PC-9 (cell line): ENCODE data around the gene WDR43. TPM values are rescaled to one million over a fixed set of nuclear protein-coding genes. Genes with fewer than 3 reads are reported as not detected.

Source experiments
- BruUV-seq: library from RNA; stranded (reverse); fragments of 400-500 nt; replicated peaks from 2 replicates; lab custom pipeline; 2021; lab: Mats Ljungman, UMichigan
- CTCF ChIA-PET: fragments of 300-600 bp; sonication (Branson Sonifier 250); formaldehyde crosslinking; loops from one replicate; lab custom pipeline; 2022; ENCODE audit warnings: antibody characterized with exemption; lab: Charles Lee
- POLR2A ChIA-PET: fragments of 300-600 bp; sonication (Branson Sonifier 250); formaldehyde crosslinking; loops from one replicate; lab custom pipeline; 2022; ENCODE audit warnings: antibody characterized with exemption; ENCODE audit not compliant: unreplicated experiment; lab: Charles Lee
- DNase-seq, 2 experiments: peaks; one replicate each; pipeline versions ENCODE4 v3.0.0 to v3.0.0-alpha.2; 2015 to 2022; ENCODE audit warnings: mixed read lengths in 1 of 2
- H2AFZ ChIP-seq: fragments of 200-600 bp; sonication (generic); 2 replicates; pipeline ENCODE4 v1.8.1; 2017; ENCODE audit warnings: antibody characterized with exemption
- H3F3A ChIP-seq: fragments of 200-600 bp; sonication (generic); 2 replicates; pipeline ENCODE4 v1.8.1; 2017; ENCODE audit warnings: antibody characterized with exemption, mild to moderate bottlenecking, low read depth; ENCODE audit not compliant: insufficient read depth
- H3K27ac ChIP-seq: fragments of 200-600 bp; sonication (generic); 2 replicates; pipeline ENCODE4 v1.6.1; 2016; ENCODE audit warnings: mixed run types
- H3K27me3 ChIP-seq: fragments of 200-600 bp; sonication (generic); 2 replicates; pipeline ENCODE4 v1.6.1; 2016; ENCODE audit warnings: low read depth, mixed run types; ENCODE audit not compliant: insufficient read depth
- H3K36me3 ChIP-seq: fragments of 200-600 bp; sonication (generic); 2 replicates; pipeline ENCODE4 v1.6.1; 2016; ENCODE audit warnings: low read depth, mixed run types
- H3K4me1 ChIP-seq: fragments of 200-600 bp; sonication (generic); replicated peaks from 2 replicates; pipeline ENCODE4 v1.6.1; 2016; ENCODE audit warnings: mixed run types; ENCODE audit not compliant: insufficient read depth
- H3K4me2 ChIP-seq: fragments of 200-600 bp; sonication (generic); 2 replicates; pipeline ENCODE4 v1.6.1; 2017; ENCODE audit warnings: mixed run types
- H3K4me3 ChIP-seq: fragments of 200-600 bp; sonication (generic); 2 replicates; pipeline ENCODE4 v1.6.1; 2016; ENCODE audit warnings: mixed run types
- H3K79me2 ChIP-seq: fragments of 200-600 bp; sonication (generic); 2 replicates; pipeline ENCODE4 v1.6.1; 2017; ENCODE audit warnings: low read depth, mixed run types
- H3K9me2 ChIP-seq: fragments of 200-600 bp; sonication (generic); 2 replicates; pipeline ENCODE4 v1.8.1; 2017; ENCODE audit warnings: mild to moderate bottlenecking; ENCODE audit not compliant: insufficient read depth
- H3K9me3 ChIP-seq: fragments of 200-600 bp; sonication (generic); 2 replicates; pipeline ENCODE4 v1.8.1; 2016; ENCODE audit warnings: low read depth; ENCODE audit not compliant: insufficient read depth
- H4K20me1 ChIP-seq: fragments of 200-600 bp; sonication (generic); 2 replicates; pipeline ENCODE4 v1.8.1; 2017; ENCODE audit not compliant: insufficient read depth
- CTCF ChIP-seq: fragments of 200-600 bp; sonication (generic); conservative IDR thresholded peaks from 2 replicates; pipeline ENCODE4 v1.6.1; 2017; ENCODE audit warnings: mixed run types, antibody characterized with exemption, mild to moderate bottlenecking, moderate library complexity
- EZH2 ChIP-seq: fragments of 200-600 bp; sonication (generic); IDR thresholded peaks from 2 replicates; pipeline ENCODE4 v1.8.0; 2017; ENCODE audit warnings: antibody characterized with exemption, low read depth
- intact Hi-C: fragments of 100-400 bp; cut with micrococcal nuclease; formaldehyde crosslinking; loops from one replicate; pipeline ENCODE4 v1.10.0; 2022; ENCODE audit not compliant: unreplicated experiment
- total RNA-seq: library from RNA; stranded (reverse); gene quantifications from 2 replicates; pipeline ENCODE4 v1.2.3, GENCODE V29; 2021

The WDR43 gene
- total RNA-seq, 1 experiment from 2014 or later: 57.9 TPM

DNA sequence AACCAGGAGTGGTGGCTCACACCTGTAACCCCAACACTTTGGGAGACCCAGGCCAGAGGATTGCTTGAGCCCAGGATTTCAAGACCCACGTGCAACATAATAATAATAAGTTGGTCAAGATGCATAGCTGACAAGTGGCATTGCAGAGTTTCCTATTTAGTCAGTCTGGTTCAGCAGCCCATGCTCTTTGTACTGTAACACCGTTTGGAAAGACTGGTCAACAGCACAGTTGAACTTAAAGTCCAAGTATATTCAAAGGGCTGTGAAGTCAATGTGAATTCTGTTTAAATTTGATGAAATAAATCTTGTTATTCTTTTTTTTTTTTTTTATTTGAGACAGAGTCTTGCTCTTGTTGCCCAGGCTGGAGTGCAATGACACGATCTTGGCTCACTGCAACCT is 22.8 kb upstream of the WDR43 start:
- H3K27me3 ChIP-seq: no peaks in the 10 kb centered on the region
- peaks cover 16% of the 10 kb centered on the region for H3K4me1 ChIP-seq
- no peaks in the 10 kb centered on the region for H3K9me2 ChIP-seq
- H3K79me2 ChIP-seq: peaks cover 35% of the 10 kb centered on the region
- no peaks in the 10 kb centered on the region for H3K9me3 ChIP-seq
- H2AFZ ChIP-seq: no peak overlapping the region
- intact Hi-C loops: no loop called here
- no peak overlapping the region for H3K4me2 ChIP-seq
- DNase-seq: no peak
- TF ChIP-seq EZH2 (no peak), CTCF (no peak)
- no TSS peak for BruUV-seq
- no peaks in the 10 kb centered on the region for H4K20me1 ChIP-seq
- H3F3A ChIP-seq: 0 out of 2 replicates have a peak, but pooled peaks cover 4% of the 10 kb centered on the region
- POLR2A ChIA-PET: interaction anchor here (0.9 kb wide), 1 partner anchor 1101 kb away, joined by 10 read pairs; no protein-coding TSS in a partner anchor
- H3K4me3 ChIP-seq: no peak overlapping the region
- H3K36me3 ChIP-seq: no peaks in the 10 kb centered on the region
- no peak overlapping the region for H3K27ac ChIP-seq
- CTCF ChIA-PET: no interaction called here

DNA sequence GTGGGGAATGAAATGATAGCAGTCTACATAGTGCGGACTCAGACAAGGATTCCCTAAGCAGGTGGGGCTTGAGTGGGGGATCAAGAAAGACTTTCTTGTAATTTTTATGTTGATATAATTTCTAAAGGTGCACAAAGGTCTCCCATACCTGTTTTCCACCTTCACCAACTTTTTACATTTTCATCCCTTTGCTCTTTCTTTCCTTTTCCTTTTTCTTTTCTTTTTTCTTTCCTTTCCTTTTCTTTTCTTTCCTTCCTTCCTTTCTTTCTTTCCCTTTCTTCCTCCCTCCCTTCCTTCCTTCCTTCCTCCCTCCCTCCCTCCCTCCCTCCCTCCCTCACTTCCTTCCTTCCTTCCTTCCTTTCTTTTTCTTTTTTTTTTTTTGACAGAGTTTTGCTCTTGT is 14.3 kb upstream of the WDR43 start:
- H3K9me2 ChIP-seq: no peaks in the 10 kb centered on the region
- no peaks in the 10 kb centered on the region for H3K4me1 ChIP-seq
- no peak overlapping the region for H3K4me3 ChIP-seq
- no peaks in the 10 kb centered on the region for H3K27me3 ChIP-seq
- H3K4me2 ChIP-seq: no peak overlapping the region
- no peak overlapping the region for H2AFZ ChIP-seq
- H3K36me3 ChIP-seq: no peaks in the 10 kb centered on the region
- no TSS peak for BruUV-seq
- intact Hi-C loops: no loop called here
- no peaks in the 10 kb centered on the region for H3F3A ChIP-seq
- TF ChIP-seq CTCF: no peak
- no peaks in the 10 kb centered on the region for H3K79me2 ChIP-seq
- H3K9me3 ChIP-seq: no peaks in the 10 kb centered on the region
- CTCF ChIA-PET: interaction anchor here (0.6 kb wide), 1 partner anchor 61 kb away, joined by 7 read pairs; no protein-coding TSS in a partner anchor
- DNase-seq: no peak
- POLR2A ChIA-PET: no interaction called here
- H3K27ac ChIP-seq: no peak overlapping the region
- no peaks in the 10 kb centered on the region for H4K20me1 ChIP-seq

DNA sequence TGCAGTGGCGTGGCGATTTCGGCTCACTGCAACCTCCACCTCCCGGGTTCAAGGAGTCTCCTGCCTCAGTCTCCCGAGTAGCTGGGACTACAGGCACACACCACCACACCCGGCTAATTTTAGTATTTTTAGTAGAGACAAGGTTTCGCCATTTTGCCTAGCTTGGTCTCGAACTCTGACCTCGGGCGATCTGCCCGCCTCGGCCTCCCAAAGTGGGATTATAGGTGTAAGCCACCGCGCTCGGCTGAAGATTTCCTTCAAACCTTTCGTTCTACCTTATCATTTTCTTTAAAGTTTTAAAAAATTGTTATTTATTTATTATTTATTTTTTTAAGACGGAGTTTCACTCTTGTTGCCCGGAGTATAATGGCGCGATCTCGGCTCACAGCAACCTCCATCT is 979 bp upstream of the WDR43 start:
- intact Hi-C loops: loop anchor here (10.0 kb wide), 1 partner anchor 329 kb away; no protein-coding TSS in a partner anchor
- H3K27ac ChIP-seq: 0 out of 2 replicates have a peak overlapping the region, but pooled peaks have one; percentile 71
- no peaks in the 10 kb centered on the region for H3K9me3 ChIP-seq
- no peaks in the 10 kb centered on the region for H3F3A ChIP-seq
- no peak for DNase-seq
- H3K9me2 ChIP-seq: no peaks in the 10 kb centered on the region
- H3K27me3 ChIP-seq: no peaks in the 10 kb centered on the region
- H3K4me3 ChIP-seq: peak overlapping the region; percentile 62; the same call in 1 of the 2 replicates
- H3K4me1 ChIP-seq: peaks cover 25% of the 10 kb centered on the region
- ChIA-PET POLR2A (no interaction called here), CTCF (no interaction called here)
- no TSS peak for BruUV-seq
- H3K79me2 ChIP-seq: peaks cover 41% of the 10 kb centered on the region
- peaks cover 30% of the 10 kb centered on the region for H4K20me1 ChIP-seq
- TF ChIP-seq CTCF: no peak
- no peak for TF ChIP-seq EZH2
- H3K4me2 ChIP-seq: peak overlapping the region; percentile 62; the same call in 1 of the 2 replicates
- H3K36me3 ChIP-seq: peaks cover 15% of the 10 kb centered on the region
- peak overlapping the region; percentile 83; the same call in 1 of the 2 replicates for H2AFZ ChIP-seq
